Measurements from ENCODE around the gene NF1.

DNA sequence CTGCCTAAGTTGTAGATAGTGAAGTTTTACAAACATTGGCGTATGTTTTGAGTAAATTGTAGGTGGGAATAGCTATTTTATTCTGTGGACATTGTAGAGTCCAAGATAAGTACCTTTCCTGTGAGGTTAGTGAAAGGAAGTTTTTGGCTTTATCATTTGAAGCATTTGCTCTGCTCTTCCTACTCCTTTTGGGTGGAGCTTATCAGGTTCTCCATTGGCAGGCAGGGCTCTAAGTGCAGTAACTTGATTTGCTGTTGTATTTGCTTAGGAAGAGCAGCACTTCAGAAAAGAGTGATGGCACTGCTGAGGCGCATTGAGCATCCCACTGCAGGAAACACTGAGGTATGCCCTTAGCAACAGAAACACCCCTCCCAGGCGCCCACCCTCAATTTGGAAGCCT lies 132.2 kb downstream of the NF1 start:
- TF ChIP-seq, protein P1, sequence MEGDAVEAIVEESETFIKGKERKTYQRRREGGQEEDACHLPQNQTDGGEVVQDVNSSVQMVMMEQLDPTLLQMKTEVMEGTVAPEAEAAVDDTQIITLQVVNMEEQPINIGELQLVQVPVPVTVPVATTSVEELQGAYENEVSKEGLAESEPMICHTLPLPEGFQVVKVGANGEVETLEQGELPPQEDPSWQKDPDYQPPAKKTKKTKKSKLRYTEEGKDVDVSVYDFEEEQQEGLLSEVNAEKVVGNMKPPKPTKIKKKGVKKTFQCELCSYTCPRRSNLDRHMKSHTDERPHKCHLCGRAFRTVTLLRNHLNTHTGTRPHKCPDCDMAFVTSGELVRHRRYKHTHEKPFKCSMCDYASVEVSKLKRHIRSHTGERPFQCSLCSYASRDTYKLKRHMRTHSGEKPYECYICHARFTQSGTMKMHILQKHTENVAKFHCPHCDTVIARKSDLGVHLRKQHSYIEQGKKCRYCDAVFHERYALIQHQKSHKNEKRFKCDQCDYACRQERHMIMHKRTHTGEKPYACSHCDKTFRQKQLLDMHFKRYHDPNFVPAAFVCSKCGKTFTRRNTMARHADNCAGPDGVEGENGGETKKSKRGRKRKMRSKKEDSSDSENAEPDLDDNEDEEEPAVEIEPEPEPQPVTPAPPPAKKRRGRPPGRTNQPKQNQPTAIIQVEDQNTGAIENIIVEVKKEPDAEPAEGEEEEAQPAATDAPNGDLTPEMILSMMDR (IDR thresholded peaks at IDR 0.05): no peak
- no peak for TF ChIP-seq POLR2A (IDR thresholded peaks at IDR 0.05)

All from prostate gland (tissue), 2 donors.